BE2C (cell line): ENCODE measurements around the gene SYNE1.

Source experiments
- DNase-seq: peaks from one replicate; pipeline ENCODE4 v3.0.0-alpha.2; 2020
- H3K27me3 ChIP-seq: fragments of 250-450 bp; sonication (Bioruptor Pico); 2 replicates; pipeline ENCODE4 v1.5.1; 2020; ENCODE audit warnings: mild to moderate bottlenecking
- H3K36me3 ChIP-seq: fragments of 250-450 bp; sonication (Bioruptor Pico); 2 replicates; pipeline ENCODE4 v1.5.1; 2020; ENCODE audit warnings: mild to moderate bottlenecking
- H3K4me1 ChIP-seq: fragments of 250-450 bp; sonication (Bioruptor Pico); 2 replicates; pipeline ENCODE4 v1.5.1; 2020
- H3K4me3 ChIP-seq: 2 replicates; pipeline ENCODE4 v1.5.1; 2011; ENCODE audit warnings: low read depth, low read length
- H3K9me3 ChIP-seq: fragments of 250-450 bp; sonication (Bioruptor Pico); 2 replicates; pipeline ENCODE4 v1.5.1; 2020
- TF ChIP-seq, protein P1 (sequence below): IDR thresholded peaks from 2 replicates; pipeline ENCODE4 v1.5.1; 2012; ENCODE audit warnings: mild to moderate bottlenecking, low read depth, low read length

SYNE1 gene

GRCh38 chr6:152091201-152091600, 546.0 kb downstream of the SYNE1 start:
- TF ChIP-seq, protein P1, sequence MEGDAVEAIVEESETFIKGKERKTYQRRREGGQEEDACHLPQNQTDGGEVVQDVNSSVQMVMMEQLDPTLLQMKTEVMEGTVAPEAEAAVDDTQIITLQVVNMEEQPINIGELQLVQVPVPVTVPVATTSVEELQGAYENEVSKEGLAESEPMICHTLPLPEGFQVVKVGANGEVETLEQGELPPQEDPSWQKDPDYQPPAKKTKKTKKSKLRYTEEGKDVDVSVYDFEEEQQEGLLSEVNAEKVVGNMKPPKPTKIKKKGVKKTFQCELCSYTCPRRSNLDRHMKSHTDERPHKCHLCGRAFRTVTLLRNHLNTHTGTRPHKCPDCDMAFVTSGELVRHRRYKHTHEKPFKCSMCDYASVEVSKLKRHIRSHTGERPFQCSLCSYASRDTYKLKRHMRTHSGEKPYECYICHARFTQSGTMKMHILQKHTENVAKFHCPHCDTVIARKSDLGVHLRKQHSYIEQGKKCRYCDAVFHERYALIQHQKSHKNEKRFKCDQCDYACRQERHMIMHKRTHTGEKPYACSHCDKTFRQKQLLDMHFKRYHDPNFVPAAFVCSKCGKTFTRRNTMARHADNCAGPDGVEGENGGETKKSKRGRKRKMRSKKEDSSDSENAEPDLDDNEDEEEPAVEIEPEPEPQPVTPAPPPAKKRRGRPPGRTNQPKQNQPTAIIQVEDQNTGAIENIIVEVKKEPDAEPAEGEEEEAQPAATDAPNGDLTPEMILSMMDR: no peak

DNA sequence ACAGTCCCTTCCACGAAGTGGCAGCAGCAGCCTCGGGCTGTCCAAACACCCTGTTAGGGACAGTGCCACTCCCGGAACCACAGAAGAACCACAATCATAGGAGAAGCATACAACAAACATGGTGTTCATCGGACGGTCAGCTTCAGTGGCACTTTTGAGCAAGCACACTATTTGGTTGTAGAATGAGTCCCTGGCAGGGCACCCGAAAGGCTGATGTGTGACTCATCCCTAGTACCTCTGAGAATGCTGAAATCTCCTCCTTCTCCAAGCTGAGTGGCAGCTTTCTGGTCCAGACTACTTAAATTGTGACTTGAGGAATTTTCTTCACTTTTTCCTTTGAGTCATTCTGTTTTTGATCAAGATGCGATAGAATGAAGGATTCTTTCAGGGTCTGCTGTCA, 547.2 kb downstream of the SYNE1 start:
- DNase-seq: no peak
- TF ChIP-seq, protein P1: no peak
- Histone ChIP-seq H3K4me3 (no peak overlapping the region), H3K9me3 (no peaks in the 10 kb centered on the region), H3K27me3 (no peaks in the 10 kb centered on the region), H3K4me1 (no peaks in the 10 kb centered on the region), H3K36me3 (no peaks in the 10 kb centered on the region)

More at GRCh38 chr6:152091201-152091600, 546.0 kb downstream of the SYNE1 start:
- Histone ChIP-seq H3K4me1 (no peaks in the 10 kb centered on the region), H3K27me3 (no peaks in the 10 kb centered on the region), H3K4me3 (no peak overlapping the region), H3K36me3 (no peaks in the 10 kb centered on the region), H3K9me3 (no peaks in the 10 kb centered on the region)
- DNase-seq: no peak

- no peaks in the 10 kb centered on the region for H3K9me3 ChIP-seq
- no peak for DNase-seq
- no peaks in the 10 kb centered on the region for H3K4me1 ChIP-seq
- TF ChIP-seq, protein P1: no peak
- no peaks in the 10 kb centered on the region for H3K36me3 ChIP-seq
- H3K4me3 ChIP-seq: no peak overlapping the region
- no peaks in the 10 kb centered on the region for H3K27me3 ChIP-seq
Measured at GRCh38 chr6:152087701-152088100, 549.5 kb downstream of the SYNE1 start.

DNA sequence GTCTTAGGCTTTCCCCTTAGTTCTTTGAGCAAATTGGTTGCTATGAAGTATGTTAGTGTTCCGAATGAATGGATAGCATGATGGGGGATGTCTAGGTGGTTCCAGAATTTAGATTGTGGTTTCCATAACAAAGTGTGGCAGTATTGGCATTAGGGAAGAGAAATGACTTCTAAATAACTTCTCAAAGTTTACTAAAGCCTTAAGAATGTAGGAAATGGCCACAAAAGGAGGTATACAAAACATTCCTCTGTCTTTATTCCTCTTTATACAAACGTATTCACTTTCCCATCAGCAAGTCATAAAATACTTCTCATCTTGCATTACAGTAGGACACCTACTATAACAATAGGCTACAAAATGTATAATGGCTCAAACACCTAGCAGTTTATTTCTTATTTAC, 550.1 kb downstream of the SYNE1 start:
- no peaks in the 10 kb centered on the region for H3K36me3 ChIP-seq
- no peaks in the 10 kb centered on the region for H3K9me3 ChIP-seq
- TF ChIP-seq, protein P1: no peak
- no peak for DNase-seq
- H3K27me3 ChIP-seq: no peaks in the 10 kb centered on the region
- no peaks in the 10 kb centered on the region for H3K4me1 ChIP-seq
- H3K4me3 ChIP-seq: no peak overlapping the region

DNA sequence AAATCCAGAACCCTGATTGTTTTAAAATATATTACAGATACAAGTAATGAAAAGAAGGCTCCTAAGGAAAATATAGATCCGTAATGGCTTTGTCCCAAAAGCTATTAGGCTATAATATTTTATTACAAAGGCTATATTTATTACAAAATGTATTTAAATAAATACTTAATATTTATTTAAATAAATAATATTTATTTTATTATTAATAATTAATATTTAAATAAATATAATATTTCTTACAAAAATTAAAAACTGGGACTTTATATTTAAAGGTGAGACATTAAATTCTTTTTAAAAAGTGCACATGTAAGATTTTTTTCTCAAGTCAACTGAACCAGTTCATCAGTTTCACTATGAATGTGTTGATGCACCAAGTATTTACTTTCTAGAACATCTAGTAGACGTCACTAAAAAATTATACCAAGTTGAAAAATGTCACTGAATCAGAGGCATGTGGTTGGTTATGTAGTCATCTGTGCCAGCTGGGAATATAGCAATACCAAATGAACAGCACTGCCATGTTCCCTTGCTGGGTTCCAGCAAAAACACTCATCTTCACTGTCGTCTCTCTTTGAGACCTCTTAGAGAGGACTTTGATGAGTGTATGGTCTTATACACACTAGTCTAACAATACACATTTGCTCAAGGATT, 550.8 kb downstream of the SYNE1 start:
- Histone ChIP-seq H3K36me3 (no peaks in the 10 kb centered on the region), H3K9me3 (no peaks in the 10 kb centered on the region), H3K27me3 (no peaks in the 10 kb centered on the region), H3K4me3 (no peak overlapping the region), H3K4me1 (no peaks in the 10 kb centered on the region)
- TF ChIP-seq, protein P1: no peak
- DNase-seq: no peak

DNA sequence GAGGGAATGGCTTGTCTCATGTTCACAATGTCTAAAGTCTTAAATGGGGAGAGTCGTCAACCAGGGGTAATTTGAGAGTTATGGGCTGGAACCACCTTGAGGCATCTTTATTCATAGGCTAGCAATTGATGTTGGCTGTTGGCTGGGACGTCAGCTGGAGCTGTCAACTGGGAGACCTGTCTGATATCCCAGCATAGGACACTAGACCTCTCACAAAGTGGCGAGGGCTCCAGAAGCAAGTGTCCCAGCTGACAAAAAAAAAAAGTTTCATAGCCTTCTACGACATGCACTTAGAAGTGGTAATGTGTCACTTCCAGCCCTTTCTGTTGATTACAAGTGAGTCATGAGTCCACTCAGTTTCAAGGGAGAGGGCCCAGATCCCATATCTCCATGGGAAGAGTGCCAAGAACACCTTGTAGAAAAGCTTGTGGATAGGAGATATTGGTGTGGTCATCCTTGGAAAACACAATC, 551.7 kb downstream of the SYNE1 start:
- TF ChIP-seq, protein P1: no peak
- H3K27me3 ChIP-seq: no peaks in the 10 kb centered on the region; the same call in 1 of the 2 replicates
- no peaks in the 10 kb centered on the region for H3K36me3 ChIP-seq
- H3K4me3 ChIP-seq: no peak overlapping the region
- H3K9me3 ChIP-seq: no peaks in the 10 kb centered on the region
- no peaks in the 10 kb centered on the region for H3K4me1 ChIP-seq
- DNase-seq: no peak
